Loucy (cell line): ENCODE measurements around the gene THOC6.
"Not testable (repeated sequence)": the region's sequence is repeated elsewhere in the genome, so short reads cannot be mapped to it uniquely, and the experiment has no call there.

Source experiments
- H2AFZ ChIP-seq: fragments of 200-600 bp; sonication (generic); 2 replicates; pipeline ENCODE4 v1.6.0; 2016; ENCODE audit warnings: antibody characterized with exemption, mild to moderate bottlenecking, low read length, moderate library complexity
- H3F3A ChIP-seq: fragments of 200-600 bp; 2 replicates; pipeline ENCODE4 v1.6.0; 2016; ENCODE audit warnings: antibody characterized with exemption, low read depth, mild to moderate bottlenecking
- H3K27me3 ChIP-seq: fragments of 200-600 bp; sonication (generic); 2 replicates; pipeline ENCODE4 v1.6.1; 2014; ENCODE audit warnings: low read length, mild to moderate bottlenecking; ENCODE audit not compliant: insufficient read depth, poor library complexity, severe bottlenecking
- H3K36me3 ChIP-seq: fragments of 200-600 bp; sonication (generic); 2 replicates; pipeline ENCODE4 v1.6.1; 2016; ENCODE audit warnings: low read length; ENCODE audit not compliant: insufficient read depth
- H3K4me1 ChIP-seq: fragments of 200-600 bp; sonication (generic); 2 replicates; pipeline ENCODE4 v1.5.1; 2014; ENCODE audit warnings: low read length, mild to moderate bottlenecking; ENCODE audit not compliant: insufficient read depth, poor library complexity, severe bottlenecking
- H3K4me2 ChIP-seq: fragments of 200-600 bp; sonication (generic); 2 replicates; pipeline ENCODE4 v1.6.0; 2014; ENCODE audit warnings: antibody characterized with exemption, low read length, low read depth, mild to moderate bottlenecking; ENCODE audit not compliant: poor library complexity, severe bottlenecking
- H3K4me3 ChIP-seq: fragments of 200-600 bp; sonication (generic); 2 replicates; pipeline ENCODE4 v1.5.1; 2014; ENCODE audit warnings: low read length, mild to moderate bottlenecking, mixed read lengths; ENCODE audit not compliant: poor library complexity, severe bottlenecking
- H3K79me2 ChIP-seq: fragments of 200-600 bp; sonication (generic); 2 replicates; pipeline ENCODE4 v1.6.1; 2014; ENCODE audit warnings: low read length; ENCODE audit not compliant: insufficient read depth
- H3K9ac ChIP-seq: fragments of 200-600 bp; sonication (generic); 2 replicates; pipeline ENCODE4 v1.6.0; 2014; ENCODE audit warnings: mild to moderate bottlenecking, low read depth, low read length, moderate library complexity; ENCODE audit not compliant: poor library complexity, severe bottlenecking
- H3K9me2 ChIP-seq: fragments of 200-600 bp; sonication (generic); replicated peaks from 2 replicates; pipeline ENCODE4 v1.6.1; 2016; ENCODE audit warnings: low read depth, low read length, mixed read lengths
- H3K9me3 ChIP-seq: fragments of 200-600 bp; sonication (generic); 2 replicates; pipeline ENCODE4 v1.6.1; 2014; ENCODE audit warnings: mild to moderate bottlenecking, antibody characterized with exemption, low read length, low read depth; ENCODE audit not compliant: insufficient read depth
- H4K20me1 ChIP-seq: fragments of 200-600 bp; sonication (generic); 2 replicates; pipeline ENCODE4 v1.6.0; 2014; ENCODE audit warnings: antibody characterized with exemption, low read length, mild to moderate bottlenecking; ENCODE audit not compliant: insufficient read depth, poor library complexity, severe bottlenecking
- EZH2phosphoT487 ChIP-seq: fragments of 200-600 bp; IDR thresholded peaks from 2 replicates; pipeline ENCODE4 v1.6.1; 2018; ENCODE audit warnings: antibody characterized with exemption, mild to moderate bottlenecking, moderate library complexity, borderline replicate concordance
- TF ChIP-seq, protein P1 (sequence below): fragments of 200-600 bp; sonication (generic); conservative IDR thresholded peaks from 2 replicates; pipeline ENCODE4 v1.5.1; 2014; ENCODE audit warnings: mild to moderate bottlenecking, antibody characterized with exemption, low read length

THOC6 gene

DNA sequence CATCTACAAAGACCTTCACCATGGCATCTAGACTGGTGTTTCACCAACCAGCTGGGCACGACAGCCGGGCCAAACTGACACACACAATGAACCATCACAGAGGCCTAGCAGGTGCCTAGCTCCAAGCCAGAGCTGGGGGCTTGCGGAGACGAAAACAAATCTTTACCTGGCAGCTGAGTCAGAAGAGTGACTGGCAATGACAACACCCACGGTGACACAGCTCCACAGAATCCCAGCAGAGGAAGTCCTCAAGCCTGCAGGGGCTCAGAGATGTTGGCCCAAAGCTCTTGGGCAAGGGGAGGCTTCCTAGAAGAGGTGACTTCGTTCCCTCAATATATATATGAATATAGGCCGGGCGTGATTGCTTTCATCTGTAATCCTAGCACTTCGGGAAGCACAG, 27.7 kb downstream of the THOC6 start:
- Histone ChIP-seq H3K9me3 (no peaks in the 10 kb centered on the region), H2AFZ (no peak overlapping the region), H3K27me3 (no peaks in the 10 kb centered on the region), H3K9ac (no peak overlapping the region), H3F3A (no peaks in the 10 kb centered on the region), H3K4me1 (no peaks in the 10 kb centered on the region), H3K79me2 (no peaks in the 10 kb centered on the region), H3K4me3 (no peak overlapping the region), H3K36me3 (no peaks in the 10 kb centered on the region), H3K4me2 (no peak overlapping the region), H3K9me2 (no peaks in the 10 kb centered on the region), H4K20me1 (no peaks in the 10 kb centered on the region)
- TF ChIP-seq, protein P1, sequence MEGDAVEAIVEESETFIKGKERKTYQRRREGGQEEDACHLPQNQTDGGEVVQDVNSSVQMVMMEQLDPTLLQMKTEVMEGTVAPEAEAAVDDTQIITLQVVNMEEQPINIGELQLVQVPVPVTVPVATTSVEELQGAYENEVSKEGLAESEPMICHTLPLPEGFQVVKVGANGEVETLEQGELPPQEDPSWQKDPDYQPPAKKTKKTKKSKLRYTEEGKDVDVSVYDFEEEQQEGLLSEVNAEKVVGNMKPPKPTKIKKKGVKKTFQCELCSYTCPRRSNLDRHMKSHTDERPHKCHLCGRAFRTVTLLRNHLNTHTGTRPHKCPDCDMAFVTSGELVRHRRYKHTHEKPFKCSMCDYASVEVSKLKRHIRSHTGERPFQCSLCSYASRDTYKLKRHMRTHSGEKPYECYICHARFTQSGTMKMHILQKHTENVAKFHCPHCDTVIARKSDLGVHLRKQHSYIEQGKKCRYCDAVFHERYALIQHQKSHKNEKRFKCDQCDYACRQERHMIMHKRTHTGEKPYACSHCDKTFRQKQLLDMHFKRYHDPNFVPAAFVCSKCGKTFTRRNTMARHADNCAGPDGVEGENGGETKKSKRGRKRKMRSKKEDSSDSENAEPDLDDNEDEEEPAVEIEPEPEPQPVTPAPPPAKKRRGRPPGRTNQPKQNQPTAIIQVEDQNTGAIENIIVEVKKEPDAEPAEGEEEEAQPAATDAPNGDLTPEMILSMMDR = no peak
- no peak for TF ChIP-seq EZH2phosphoT487

DNA sequence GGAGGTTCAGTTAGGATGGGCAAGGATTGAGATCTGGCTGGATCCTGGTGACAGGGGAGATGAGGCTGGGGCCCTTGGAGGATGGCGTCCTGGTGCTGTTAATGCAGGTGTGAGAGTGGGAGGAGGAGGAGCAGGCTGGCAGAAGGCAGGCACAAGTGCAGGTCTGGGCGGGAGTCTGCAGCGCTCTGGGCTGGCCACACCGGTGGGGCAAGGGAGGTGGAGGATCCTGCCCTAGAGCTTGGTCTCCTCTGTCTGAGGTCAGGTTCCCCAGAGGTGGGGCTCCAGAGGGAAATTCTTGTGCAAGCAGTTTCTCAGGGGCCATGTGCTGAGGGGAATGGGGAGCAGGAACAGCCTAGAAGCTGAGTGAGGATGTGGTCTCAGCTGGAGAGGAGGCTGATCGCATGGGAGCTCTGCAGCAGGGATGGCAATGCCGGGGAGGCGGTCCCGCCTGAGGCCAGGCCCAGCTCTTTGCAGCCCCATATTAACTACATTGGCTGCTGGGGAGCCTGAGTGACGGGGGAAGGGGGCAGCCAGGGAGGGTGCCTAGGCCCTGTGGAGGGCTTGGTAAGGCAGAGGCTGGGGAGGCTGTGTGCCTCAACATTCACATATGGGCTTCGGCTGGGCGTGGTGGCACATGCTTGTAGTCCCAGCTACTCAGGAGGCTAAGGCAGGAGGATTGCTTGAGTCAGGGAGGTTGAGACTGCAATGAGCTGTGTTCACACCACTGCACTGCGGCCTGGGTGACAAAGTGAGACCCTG, 28.9 kb downstream of the THOC6 start:
- not testable (repeated sequence) for H3K9ac ChIP-seq, H4K20me1 ChIP-seq, H3K9me2 ChIP-seq, H3F3A ChIP-seq, H3K36me3 ChIP-seq, H3K4me1 ChIP-seq, H3K79me2 ChIP-seq, H3K9me3 ChIP-seq, H3K4me3 ChIP-seq, H2AFZ ChIP-seq, H3K27me3 ChIP-seq, H3K4me2 ChIP-seq

DNA sequence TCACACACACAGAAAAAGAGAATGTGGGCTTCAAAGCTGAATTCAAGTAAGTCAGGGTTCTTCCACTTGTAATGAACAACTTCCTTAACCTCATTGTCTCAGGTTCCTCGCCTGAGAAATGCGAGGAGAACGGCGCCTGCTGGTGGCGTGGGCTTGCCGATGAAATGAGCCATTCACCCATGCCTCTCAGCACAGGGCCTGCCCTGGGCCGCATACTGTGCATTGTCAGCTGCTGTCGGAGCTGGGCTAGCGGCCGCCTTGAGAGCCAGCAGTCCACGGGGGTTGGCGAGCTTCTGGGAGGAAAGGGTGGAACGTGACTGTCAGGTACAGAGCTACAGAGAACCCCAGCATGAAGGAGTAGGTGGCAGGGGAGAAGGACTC, 29.5 kb downstream of the THOC6 start:
- not testable (repeated sequence) for H3K9ac ChIP-seq, H3K4me3 ChIP-seq, H3K4me2 ChIP-seq, H3F3A ChIP-seq, H2AFZ ChIP-seq, H3K36me3 ChIP-seq, H3K9me2 ChIP-seq, H3K9me3 ChIP-seq, H4K20me1 ChIP-seq, H3K4me1 ChIP-seq, H3K27me3 ChIP-seq
- peaks cover 12% of the 10 kb centered on the region; the same call in 1 of the 2 replicates for H3K79me2 ChIP-seq

DNA sequence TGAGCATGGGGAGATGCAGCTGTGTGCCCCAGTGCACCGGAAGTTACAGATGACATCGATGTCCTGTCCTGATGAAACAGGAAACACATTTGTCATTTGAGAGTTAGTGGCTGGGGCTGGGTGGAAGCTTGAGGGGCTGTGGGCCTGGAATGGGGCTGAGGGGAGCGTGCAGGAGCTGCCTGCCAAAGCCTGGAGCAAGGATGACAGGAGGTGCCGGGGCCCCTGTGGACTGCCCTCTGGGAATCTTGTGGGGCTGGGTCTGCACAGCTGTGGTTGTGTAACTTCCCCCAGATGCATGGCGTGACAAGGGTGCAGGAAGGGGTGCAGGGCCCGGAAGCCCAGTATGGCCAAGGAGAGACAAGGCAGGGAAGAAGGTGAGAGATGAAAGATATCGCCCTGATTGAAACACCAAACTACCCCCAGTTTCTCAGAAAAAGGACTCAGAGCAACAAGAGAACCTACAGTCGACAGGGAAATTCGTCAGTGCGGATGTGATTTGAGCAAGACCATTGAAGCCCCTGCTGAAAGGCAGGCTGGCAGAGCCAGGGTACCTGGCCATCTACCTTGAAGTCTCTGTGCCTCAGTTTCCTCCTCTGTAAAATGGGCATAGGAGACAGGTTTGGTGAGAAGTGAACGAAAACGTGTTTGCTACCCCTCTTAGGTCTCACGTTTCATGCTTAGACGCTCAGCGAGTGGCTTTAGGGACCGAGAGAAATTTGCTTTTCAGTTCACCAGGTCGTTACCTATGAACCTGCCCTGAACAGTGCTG, 31.3 kb downstream of the THOC6 start:
- H3K36me3 ChIP-seq = no peaks in the 10 kb centered on the region
- no peaks in the 10 kb centered on the region for H3F3A ChIP-seq
- H3K4me3 ChIP-seq = no peak overlapping the region
- no peaks in the 10 kb centered on the region for H3K27me3 ChIP-seq
- H4K20me1 ChIP-seq = peaks cover 8% of the 10 kb centered on the region
- H3K9me2 ChIP-seq = no peaks in the 10 kb centered on the region
- H3K79me2 ChIP-seq = peaks cover 18% of the 10 kb centered on the region; the same call in 1 of the 2 replicates
- TF ChIP-seq EZH2phosphoT487 = no peak
- TF ChIP-seq, protein P1 = no peak
- H2AFZ ChIP-seq = no peak overlapping the region
- H3K4me2 ChIP-seq = no peak overlapping the region
- no peak overlapping the region for H3K9ac ChIP-seq
- H3K9me3 ChIP-seq = no peaks in the 10 kb centered on the region
- peaks cover 10% of the 10 kb centered on the region for H3K4me1 ChIP-seq

DNA sequence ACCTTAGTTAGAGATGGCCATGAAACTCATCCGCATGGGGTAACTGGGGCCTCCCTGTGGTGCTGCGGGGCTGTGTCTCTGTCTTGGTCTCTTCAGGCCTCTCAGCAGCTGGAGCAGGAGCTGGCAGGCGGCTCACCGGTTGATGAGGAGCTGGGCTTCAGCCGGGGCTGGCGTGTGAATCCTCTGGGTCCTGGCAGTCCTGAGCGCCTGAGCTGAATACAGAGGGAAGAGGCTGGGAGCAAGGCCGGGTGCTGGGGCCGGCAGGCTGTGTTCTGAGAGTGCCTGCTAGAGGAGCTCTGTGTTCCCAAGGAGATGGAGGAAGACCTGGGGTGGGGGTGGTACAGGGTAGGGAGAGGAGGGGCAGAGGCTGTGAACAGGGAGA, 31.9 kb downstream of the THOC6 start:
- not testable (repeated sequence) for H3K27me3 ChIP-seq, H3K9me2 ChIP-seq, H3F3A ChIP-seq, H3K36me3 ChIP-seq, H2AFZ ChIP-seq, H3K9me3 ChIP-seq, H3K4me2 ChIP-seq, H3K9ac ChIP-seq, H4K20me1 ChIP-seq, H3K4me3 ChIP-seq
- peaks cover 10% of the 10 kb centered on the region for H3K4me1 ChIP-seq
- peaks cover 18% of the 10 kb centered on the region; the same call in 1 of the 2 replicates for H3K79me2 ChIP-seq
